GM12872 (cell line): Measurements from ENCODE around the gene NAPG.

Source experiments
- CTCF ChIP-seq: IDR thresholded peaks from 3 replicates; pipeline ENCODE4 v1.5.1; 2011; ENCODE audit warnings: low read depth, mild to moderate bottlenecking, low read length, moderate library complexity; ENCODE audit not compliant: insufficient read depth

The NAPG gene

GRCh38 chr18:10585260-10585659 is 59.4 kb downstream of the NAPG start:
- no peak for TF ChIP-seq CTCF

GRCh38 chr18:10588975-10589374 is 63.1 kb downstream of the NAPG start:
- TF ChIP-seq CTCF: no peak

GRCh38 chr18:10590412-10590811 is 64.6 kb downstream of the NAPG start:
- TF ChIP-seq CTCF: no peak

GRCh38 chr18:10591896-10592295 is 66.1 kb downstream of the NAPG start:
- TF ChIP-seq CTCF: no peak
